Measurements from ENCODE around the gene PDGFRB.

The PDGFRB gene

GRCh38 chr5:150082374-150082773 is 73.3 kb downstream of the PDGFRB start:
- DNase-seq (ENCODE audit: low read depth) = no peak

GRCh38 chr5:150081541-150082283 is 73.9 kb downstream of the PDGFRB start:
- no peak for DNase-seq (ENCODE audit: low read depth)

- no peak for DNase-seq (ENCODE audit: low read depth)
These were observed 74.8 kb downstream of the PDGFRB start for GRCh38 chr5:150080696-150081435.

GRCh38 chr5:150079909-150080461 is 75.7 kb downstream of the PDGFRB start:
- no peak for DNase-seq (ENCODE audit: low read depth)

GRCh38 chr5:150078802-150079689 is 76.6 kb downstream of the PDGFRB start:
- no peak for DNase-seq (ENCODE audit: low read depth)

GRCh38 chr5:150077996-150078801 is 77.4 kb downstream of the PDGFRB start:
- DNase-seq (ENCODE audit: low read depth) = no peak

- no peak for DNase-seq (ENCODE audit: low read depth)
These were observed 78.6 kb downstream of the PDGFRB start for GRCh38 chr5:150077060-150077459.

- no peak for DNase-seq (ENCODE audit: low read depth)
These were observed 79.8 kb downstream of the PDGFRB start for GRCh38 chr5:150075806-150076205.

GRCh38 chr5:150075233-150075632 is 80.4 kb downstream of the PDGFRB start:
- no peak for DNase-seq (ENCODE audit: low read depth)

GRCh38 chr5:150073677-150074076 is 82.0 kb downstream of the PDGFRB start:
- no peak for DNase-seq (ENCODE audit: low read depth)

GRCh38 chr5:150073086-150073625 is 82.5 kb downstream of the PDGFRB start:
- DNase-seq (ENCODE audit: low read depth) = no peak

GRCh38 chr5:150070821-150071220 is 84.8 kb downstream of the PDGFRB start:
- no peak for DNase-seq (ENCODE audit: low read depth)

- DNase-seq (ENCODE audit: low read depth) = no peak
These were observed 85.7 kb downstream of the PDGFRB start for GRCh38 chr5:150069672-150070627.

- no peak for DNase-seq (ENCODE audit: low read depth)
These were observed 86.5 kb downstream of the PDGFRB start for GRCh38 chr5:150068961-150069645.

- DNase-seq (ENCODE audit: low read depth) = no peak
These were observed 87.2 kb downstream of the PDGFRB start for GRCh38 chr5:150068472-150068871.

GRCh38 chr5:150068071-150068470 is 87.6 kb downstream of the PDGFRB start:
- no peak for DNase-seq (ENCODE audit: low read depth)

- no peak for DNase-seq (ENCODE audit: low read depth)
These were observed 88.2 kb downstream of the PDGFRB start for GRCh38 chr5:150067405-150067960.

- DNase-seq (ENCODE audit: low read depth) = no peak
These were observed 88.7 kb downstream of the PDGFRB start for GRCh38 chr5:150066901-150067396.

GRCh38 chr5:150066436-150066835 is 89.2 kb downstream of the PDGFRB start:
- no peak for DNase-seq (ENCODE audit: low read depth)

All from stimulated activated CD4-positive, alpha-beta T cell treated with anti-CD3 and anti-CD28 coated beads, Interleukin-2, amount 100 ng/mL, for 4 hours (primary cell).